Stimulated activated CD8-positive, alpha-beta memory T cell treated with anti-CD3 and anti-CD28 coated beads, Interleukin-12 subunit alpha, Interleukin-12 subunit beta, amount 100 ng/mL, for 24 hours (primary cell): ENCODE data around the gene POTEI.
"Not testable (repeated sequence)": the region's sequence is repeated elsewhere in the genome, so short reads cannot be mapped to it uniquely, and the experiment has no call there.

Source experiments
- DNase-seq: peaks from one replicate; pipeline ENCODE4 v3.0.0-alpha.2; 2020; ENCODE audit errors: extremely low read depth

POTEI gene

DNA sequence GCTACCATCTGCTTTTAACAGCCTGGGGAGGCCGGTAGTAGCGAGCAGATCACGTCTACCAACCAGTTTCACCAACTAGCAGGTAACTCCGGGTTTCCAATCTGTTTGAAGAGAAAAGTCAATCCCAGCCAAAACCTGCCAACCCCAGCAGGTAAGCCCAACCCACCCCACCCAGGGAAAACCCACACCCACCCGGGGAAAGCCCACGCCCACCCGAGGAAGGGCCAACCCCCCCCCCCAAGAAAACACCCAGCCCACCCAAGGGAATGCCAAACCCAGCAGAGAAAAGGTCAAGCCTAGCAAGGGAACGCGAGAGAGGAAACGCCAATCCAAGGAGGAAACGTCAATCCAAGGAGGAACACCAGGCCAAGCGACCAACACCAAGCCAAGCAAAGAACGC lies at the start of gene POTEI:
Gene POTEI (minus strand): TSS at position 101 of the 400 bp plus-strand sequence. CDS start 93 bp downstream, at position 8.
- DNase-seq = not testable (repeated sequence)

- DNase-seq = not testable (repeated sequence)
Observed at GRCh38 chr2:130556441-130556840, 47.3 kb upstream of the POTEI start.

DNA sequence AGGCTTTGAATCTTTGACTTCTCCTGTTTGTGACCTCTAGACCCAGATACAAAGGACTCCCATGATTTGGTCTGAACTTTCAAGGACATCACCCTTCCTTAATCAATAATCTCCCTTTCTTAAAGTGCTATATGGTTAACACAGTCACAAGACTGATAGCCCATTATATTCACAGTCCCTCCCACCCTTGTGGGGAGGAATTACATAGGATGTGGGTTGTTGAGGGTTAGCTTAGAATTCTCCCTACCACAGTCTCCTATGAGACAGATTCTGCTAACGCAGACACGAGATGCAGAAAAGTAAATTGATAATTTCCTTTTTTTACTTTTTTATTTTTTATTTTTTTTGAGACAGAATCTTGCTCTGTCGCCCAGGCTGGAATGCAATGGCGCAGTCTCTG lies 45.0 kb upstream of the POTEI start:
- not testable (repeated sequence) for DNase-seq

- DNase-seq = not testable (repeated sequence)
Observed at GRCh38 chr2:130549475-130549874, 40.3 kb upstream of the POTEI start.

DNA sequence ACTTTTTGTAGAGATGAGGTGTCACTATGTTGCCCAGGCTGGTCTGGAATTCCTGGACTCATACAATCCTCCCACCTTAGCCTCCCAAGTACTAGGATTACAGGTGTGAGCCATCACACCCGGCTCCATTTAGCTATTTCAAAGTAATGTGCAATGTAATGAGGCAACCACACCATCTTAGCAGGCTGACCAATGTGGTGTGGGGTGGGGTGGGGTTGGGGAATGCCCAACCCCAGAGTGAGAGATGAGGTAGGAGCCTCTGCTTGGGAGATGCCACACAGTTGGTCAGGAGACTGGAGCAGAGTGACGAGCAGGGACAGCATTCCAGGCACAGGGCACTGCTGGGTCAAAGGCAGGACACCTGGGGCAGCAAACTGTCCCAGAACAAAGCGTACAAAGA lies 39.3 kb upstream of the POTEI start:
- not testable (repeated sequence) for DNase-seq

- not testable (repeated sequence) for DNase-seq
Observed at GRCh38 chr2:130544978-130545377, 35.9 kb upstream of the POTEI start.

DNA sequence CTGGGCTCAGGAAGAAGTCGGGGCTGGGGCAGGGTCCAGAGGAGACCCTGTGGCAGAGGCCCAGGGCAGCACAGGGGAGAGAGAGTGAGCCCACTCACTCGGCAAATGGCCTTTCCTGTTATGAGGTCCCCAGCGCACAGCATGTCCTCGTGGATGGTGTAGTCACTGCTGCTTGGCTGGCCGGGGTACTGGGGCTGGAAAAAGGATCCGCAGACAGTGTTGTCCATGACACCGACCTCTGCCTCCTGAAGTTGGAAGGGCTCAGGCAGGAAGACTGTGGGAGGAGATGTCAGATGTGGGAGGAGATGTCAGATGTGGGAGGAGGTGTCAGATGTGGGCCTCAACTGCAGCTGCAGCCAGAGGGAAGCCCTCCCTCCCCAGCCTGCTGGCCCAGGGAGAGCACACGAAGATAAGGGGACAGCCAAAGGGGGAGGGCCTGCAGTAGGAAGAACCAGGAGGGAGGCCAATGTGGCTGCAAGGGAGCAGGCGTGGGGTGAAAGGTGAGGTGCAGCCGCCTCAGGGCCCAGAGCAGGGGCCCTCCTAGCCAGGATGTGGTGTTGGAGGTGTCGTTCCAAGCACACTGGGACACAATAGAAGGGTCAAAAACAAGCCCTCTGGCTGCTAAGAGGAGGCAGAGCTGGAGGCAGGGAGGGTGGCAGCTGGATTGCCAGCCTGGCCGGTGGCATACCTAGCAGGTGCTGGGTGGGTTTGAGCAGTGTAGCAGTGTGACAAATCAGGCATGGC lies 34.8 kb upstream of the POTEI start:
- DNase-seq = not testable (repeated sequence)

DNA sequence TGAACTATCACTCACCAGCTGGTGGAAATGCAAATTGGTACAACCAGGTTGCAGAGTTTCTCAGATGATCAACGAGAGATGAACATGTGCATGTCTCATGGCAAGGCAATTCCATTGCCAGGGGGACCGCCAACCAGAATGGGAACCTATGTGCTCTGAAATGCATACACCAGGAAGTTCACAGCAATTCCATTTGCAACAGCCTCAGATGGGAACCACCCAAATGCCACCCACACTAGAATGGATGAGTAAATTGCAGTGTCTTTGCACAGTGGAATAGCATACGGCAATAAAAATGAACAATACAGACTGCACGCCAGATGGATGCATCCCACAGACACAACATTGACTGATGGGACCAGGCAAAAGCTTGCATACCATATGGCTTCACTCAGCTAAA lies 33.7 kb upstream of the POTEI start:
- not testable (repeated sequence) for DNase-seq

DNA sequence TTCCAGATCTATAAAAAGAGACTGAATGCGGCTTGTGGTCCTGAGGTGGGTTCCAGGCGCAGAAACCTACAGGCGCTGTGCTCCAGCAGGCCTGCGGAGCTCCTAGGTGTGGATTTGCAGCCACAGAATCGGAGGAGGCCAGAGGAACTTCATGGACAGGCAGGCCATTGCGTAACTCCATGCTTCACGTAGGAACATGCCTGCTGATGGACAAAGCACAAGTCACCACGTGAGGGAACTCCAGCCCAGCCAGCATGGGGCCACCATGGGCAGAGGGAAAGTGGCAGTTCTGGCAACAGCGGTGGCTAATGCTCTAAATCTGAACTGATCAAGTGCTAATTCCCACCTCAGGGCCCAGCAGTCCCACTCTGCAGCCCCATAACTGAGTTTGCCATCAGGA lies 29.1 kb upstream of the POTEI start:
- DNase-seq = not testable (repeated sequence)

DNA sequence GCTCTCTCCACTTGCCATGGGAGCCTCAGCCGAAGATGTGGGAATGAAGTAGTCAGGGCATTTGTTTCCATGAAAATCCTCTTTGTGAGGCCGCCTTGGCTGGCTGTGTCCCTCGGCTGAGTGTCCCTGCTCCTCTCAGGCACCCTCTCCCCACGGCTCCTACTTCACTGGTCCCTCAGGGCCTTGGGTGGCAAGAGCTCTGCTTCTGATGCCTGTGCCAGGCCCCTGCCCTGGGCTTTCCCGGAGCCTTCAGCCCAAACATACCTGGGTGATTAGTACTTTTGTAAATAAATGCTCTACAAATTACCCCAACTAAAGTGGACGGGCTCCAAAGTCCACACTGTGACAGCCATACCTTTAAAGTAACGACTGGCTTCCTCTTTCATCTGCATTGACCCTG lies 27.5 kb upstream of the POTEI start:
- DNase-seq = not testable (repeated sequence)

GRCh38 chr2:130531672-130532071 lies 22.5 kb upstream of the POTEI start:
- DNase-seq = not testable (repeated sequence)

DNA sequence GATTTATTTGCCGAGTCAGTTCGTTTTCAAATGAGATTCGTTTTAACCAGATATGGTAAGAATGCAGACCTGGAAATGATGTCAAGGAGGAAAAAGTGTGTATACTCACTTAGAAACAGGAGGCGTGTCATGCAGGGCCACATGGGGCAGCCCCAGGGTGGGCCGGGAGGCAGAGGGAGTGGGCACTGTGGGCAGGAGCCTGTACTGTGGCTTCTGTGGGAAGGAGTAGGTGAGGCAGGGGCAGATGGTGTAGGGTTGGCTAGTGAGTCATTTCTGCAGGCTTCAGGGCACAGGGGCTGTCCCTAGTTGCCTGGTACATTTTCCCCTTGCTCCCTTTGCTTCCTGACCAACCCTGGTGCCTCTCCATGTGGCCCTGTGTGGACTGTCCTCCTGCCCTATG lies 22.1 kb upstream of the POTEI start:
- not testable (repeated sequence) for DNase-seq

- not testable (repeated sequence) for DNase-seq
Observed at GRCh38 chr2:130530212-130530611, 21.1 kb upstream of the POTEI start.

DNA sequence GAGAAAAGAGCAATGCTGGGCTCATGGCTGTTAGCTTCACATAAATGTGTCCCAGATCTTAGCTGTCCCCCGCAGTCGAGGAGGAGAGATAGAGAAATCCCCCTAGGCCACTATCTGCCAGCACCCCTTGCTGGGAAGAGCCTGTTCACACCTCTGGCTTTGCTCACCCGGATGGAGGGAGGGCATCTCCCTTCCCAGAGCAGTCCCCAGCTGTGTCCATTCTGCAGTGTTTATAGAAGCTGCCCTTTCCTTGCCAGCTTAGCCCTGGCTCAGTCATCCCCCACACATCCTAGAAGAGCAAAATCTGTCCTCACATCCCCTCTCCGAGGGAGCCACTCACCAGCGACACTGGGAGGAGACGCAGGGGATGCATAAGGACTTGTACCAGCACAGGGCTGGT lies 20.4 kb upstream of the POTEI start:
- DNase-seq = not testable (repeated sequence)

DNA sequence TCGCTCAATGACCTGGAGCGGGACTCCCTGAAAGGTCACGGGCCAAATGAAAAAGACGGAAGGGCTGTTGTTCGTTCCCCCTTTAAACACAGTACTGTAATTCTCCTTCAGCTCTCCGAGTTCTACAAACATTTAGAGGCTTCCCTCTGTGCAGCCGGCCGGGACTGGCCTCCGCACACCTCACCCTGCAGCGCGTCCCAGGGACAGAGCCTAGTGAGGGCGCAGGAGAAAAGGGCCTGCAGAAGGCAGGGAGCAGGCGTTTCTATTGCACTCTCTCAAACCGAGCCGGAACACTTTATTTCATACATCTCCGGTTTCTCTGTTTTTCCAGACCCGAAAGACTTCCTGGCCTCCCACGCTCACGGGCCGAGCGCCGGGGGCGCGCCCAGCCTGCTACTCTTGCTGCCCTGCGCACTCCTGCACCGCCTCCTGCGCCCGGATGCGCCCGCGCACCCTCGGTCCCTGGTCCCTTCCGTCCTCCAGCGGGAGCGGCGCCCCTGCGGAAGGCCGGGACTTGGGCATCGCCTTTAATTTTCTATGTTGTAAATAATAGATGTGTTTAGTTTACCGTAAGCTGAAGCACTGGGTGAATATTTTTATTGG lies 18.3 kb upstream of the POTEI start:
- not testable (repeated sequence) for DNase-seq

DNA sequence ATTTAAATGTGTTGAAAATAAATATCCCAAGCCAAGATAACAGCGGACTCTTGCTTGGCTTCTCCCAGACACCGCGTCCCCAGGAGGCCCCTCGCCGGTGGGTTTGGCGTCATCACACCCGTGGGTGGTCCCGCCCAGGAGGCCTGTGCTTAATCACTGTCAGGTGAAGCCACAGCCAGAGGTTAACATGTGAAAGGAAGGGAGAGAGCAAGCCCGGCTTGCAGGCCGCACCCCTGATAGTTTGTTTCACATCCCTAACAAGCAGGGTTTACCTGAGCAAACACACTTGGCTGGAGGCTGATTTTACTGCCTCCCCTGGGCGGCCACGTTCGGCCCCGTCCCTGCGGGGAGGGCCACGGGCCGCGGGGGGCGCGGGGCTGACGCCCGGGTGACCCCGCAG lies 13.3 kb upstream of the POTEI start:
- not testable (repeated sequence) for DNase-seq

- not testable (repeated sequence) for DNase-seq
Observed at GRCh38 chr2:130520992-130521391, 11.9 kb upstream of the POTEI start, which contains the start of gene CFC1B. TSS of gene CFC1B (plus strand) at chr2:130521222. CDS start at chr2:130521485, 263 bp downstream.

- not testable (repeated sequence) for DNase-seq
Observed at GRCh38 chr2:130518516-130519106, 9.5 kb upstream of the POTEI start.

- DNase-seq = not testable (repeated sequence)
Observed at GRCh38 chr2:130511747-130512451, 2.8 kb upstream of the POTEI start.

DNA sequence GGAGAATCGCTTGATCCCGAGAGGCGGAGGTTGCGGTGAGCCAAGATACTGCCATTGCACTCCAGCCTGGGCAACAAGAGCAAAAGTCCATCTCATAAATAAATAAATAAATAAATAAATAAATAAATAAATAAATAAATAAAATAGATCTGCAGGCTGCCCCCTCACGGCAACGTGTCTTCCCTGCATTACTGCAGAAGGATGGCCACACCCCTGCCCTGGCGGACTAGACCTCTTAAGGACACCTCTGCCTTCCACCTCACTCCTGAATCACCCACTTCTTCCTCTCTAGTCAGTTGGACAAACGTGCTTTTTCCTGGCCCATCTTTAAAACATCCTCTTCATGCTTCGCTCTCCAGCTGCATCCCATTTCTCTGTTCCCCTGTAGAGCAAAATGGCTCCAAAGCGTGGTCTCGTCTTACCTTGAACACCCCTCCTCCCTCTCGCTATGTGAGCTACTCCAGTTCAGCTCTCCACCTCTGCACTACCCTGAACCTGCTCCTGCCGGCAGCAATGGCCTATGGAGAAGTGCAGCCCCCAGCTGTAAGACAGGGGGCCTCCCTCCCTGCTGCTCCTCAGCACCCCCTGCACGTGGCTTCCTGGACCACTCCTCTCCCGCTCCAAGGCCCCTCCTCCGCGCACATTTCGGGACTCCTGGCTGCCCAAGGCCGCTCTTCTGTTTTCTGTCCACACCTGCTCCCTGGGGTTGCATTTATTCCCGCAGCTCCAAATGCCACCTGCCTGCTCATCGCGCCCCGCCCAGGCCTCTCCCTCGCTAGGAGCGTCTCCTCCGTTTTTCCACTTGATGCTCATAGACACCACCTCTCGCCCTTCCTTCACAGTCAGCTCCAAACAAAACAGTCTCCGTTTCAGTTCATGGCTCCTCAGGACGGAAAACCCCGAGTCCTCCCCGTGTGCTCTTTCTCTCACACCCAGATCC lies 1.9 kb upstream of the POTEI start:
- not testable (repeated sequence) for DNase-seq

DNA sequence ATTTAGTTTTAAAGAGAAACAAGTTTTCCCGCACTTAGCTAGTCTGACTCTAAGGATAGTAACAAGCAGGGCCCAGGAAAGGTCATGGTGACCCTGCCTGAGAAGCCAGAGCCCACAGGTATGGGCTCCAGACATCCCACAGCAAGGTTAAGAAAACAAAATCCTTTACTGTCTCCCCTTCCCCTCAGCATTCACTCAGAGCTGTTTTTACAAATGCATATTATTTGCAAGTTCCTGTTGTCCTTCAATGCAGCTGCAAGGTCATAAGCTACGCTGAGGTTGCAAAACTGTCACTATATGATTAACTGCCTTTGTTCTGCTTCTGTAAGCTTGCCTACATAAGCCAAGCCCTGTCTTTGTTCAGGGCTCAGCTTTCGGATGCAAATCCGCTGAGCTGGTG lies 18.1 kb downstream of the POTEI start:
- not testable (repeated sequence) for DNase-seq
